Measurements from ENCODE around the gene COL1A1.

GRCh38 chr17:50146230-50146926 is 55.1 kb downstream of the COL1A1 start:
- 0 out of 2 replicates have a peak, but pooled peaks have one; percentile 25 for TF ChIP-seq CTCF (conservative IDR thresholded peaks at IDR 0.05)
- TF ChIP-seq EZH2 (IDR thresholded peaks at IDR 0.05; ENCODE audit: low read depth), result no peak
